Hematopoietic multipotent progenitor cell treated with erythropoietin and hydrocortisone succinate and interleukin-3 and kit ligand, for 8 days (in vitro differentiated cells): Measurements from ENCODE around the gene MASTL.
"Not testable (repeated sequence)": the region's sequence is repeated elsewhere in the genome, so short reads cannot be mapped to it uniquely, and the experiment has no call there.

ENCODE experiments used
- DNase-seq: peaks from one replicate; pipeline ENCODE4 v3.0.0-alpha.2; 2015

MASTL gene

GRCh38 chr10:27155066-27155754 lies at the start of gene MASTL:
Gene MASTL, plus strand, starts transcription at chr10:27155352. Its CDS starts 75 bp downstream, at chr10:27155427.
- DNase-seq = peak; percentile 93

GRCh38 chr10:27108165-27108564 lies 47.0 kb upstream of the MASTL start:
- DNase-seq = no peak

GRCh38 chr10:27134371-27134770 lies 20.8 kb upstream of the MASTL start:
- no peak for DNase-seq

- DNase-seq = no peak
Measured at GRCh38 chr10:27138277-27138676, 16.9 kb upstream of the MASTL start.

- DNase-seq = no peak
Measured at GRCh38 chr10:27143686-27144085, 11.5 kb upstream of the MASTL start.

- no peak for DNase-seq
Measured at GRCh38 chr10:27145937-27146336, 9.2 kb upstream of the MASTL start.

GRCh38 chr10:27147701-27148100 lies 7.5 kb upstream of the MASTL start:
- DNase-seq = no peak

GRCh38 chr10:27150261-27150660 lies 4.9 kb upstream of the MASTL start:
- DNase-seq = no peak

- DNase-seq = no peak
Measured at GRCh38 chr10:27152687-27153086, 2.5 kb upstream of the MASTL start.

- no peak for DNase-seq
Measured at GRCh38 chr10:27153329-27153728, 1.8 kb upstream of the MASTL start.

- DNase-seq = peak; percentile 49
Measured at GRCh38 chr10:27153845-27154193, 1.3 kb upstream of the MASTL start.

GRCh38 chr10:27156566-27156965 lies 1.4 kb downstream of the MASTL start:
- not testable (repeated sequence) for DNase-seq

- DNase-seq = no peak
Measured at GRCh38 chr10:27157150-27157549, 2.0 kb downstream of the MASTL start.

GRCh38 chr10:27158421-27158820 lies 3.3 kb downstream of the MASTL start:
- no peak for DNase-seq

- no peak for DNase-seq
Measured at GRCh38 chr10:27169849-27170248, 14.7 kb downstream of the MASTL start.

- DNase-seq = no peak
Measured at GRCh38 chr10:27188259-27188658, 33.1 kb downstream of the MASTL start.

- DNase-seq = peak; percentile 11
Measured at GRCh38 chr10:27188897-27189296, 33.7 kb downstream of the MASTL start.

- no peak for DNase-seq
Measured at GRCh38 chr10:27190508-27190907, 35.4 kb downstream of the MASTL start.

- DNase-seq = no peak
Measured at GRCh38 chr10:27192284-27192683, 37.1 kb downstream of the MASTL start.

GRCh38 chr10:27197980-27198620 lies 42.9 kb downstream of the MASTL start:
- DNase-seq = peak; percentile 40

GRCh38 chr10:27203806-27204205 lies 48.7 kb downstream of the MASTL start:
- no peak for DNase-seq

GRCh38 chr10:27207350-27207749 lies 52.2 kb downstream of the MASTL start:
- no peak for DNase-seq

GRCh38 chr10:27223964-27224363 lies 68.8 kb downstream of the MASTL start:
- DNase-seq = peak; percentile 65

- DNase-seq = no peak
Measured at GRCh38 chr10:27225011-27225590, 69.9 kb downstream of the MASTL start.
